PC-9 (cell line): ENCODE measurements around the gene ICAM2. TPM values are rescaled to one million over a fixed set of nuclear protein-coding genes. Genes with fewer than 3 reads are reported as not detected.

ENCODE experiments used
- BruUV-seq: library from RNA; stranded (reverse); fragments of 400-500 nt; replicated peaks from 2 replicates; lab custom pipeline; 2021; lab: Mats Ljungman, UMichigan
- CTCF ChIA-PET: fragments of 300-600 bp; sonication (Branson Sonifier 250); formaldehyde crosslinking; loops from one replicate; lab custom pipeline; 2022; ENCODE audit warnings: antibody characterized with exemption; lab: Charles Lee
- POLR2A ChIA-PET: fragments of 300-600 bp; sonication (Branson Sonifier 250); formaldehyde crosslinking; loops from one replicate; lab custom pipeline; 2022; ENCODE audit warnings: antibody characterized with exemption; ENCODE audit not compliant: unreplicated experiment; lab: Charles Lee
- DNase-seq, 2 experiments: peaks; one replicate each; pipeline versions ENCODE4 v3.0.0 to v3.0.0-alpha.2; 2015 to 2022; ENCODE audit warnings: mixed read lengths in 1 of 2
- H2AFZ ChIP-seq: fragments of 200-600 bp; sonication (generic); 2 replicates; pipeline ENCODE4 v1.8.1; 2017; ENCODE audit warnings: antibody characterized with exemption
- H3F3A ChIP-seq: fragments of 200-600 bp; sonication (generic); 2 replicates; pipeline ENCODE4 v1.8.1; 2017; ENCODE audit warnings: antibody characterized with exemption, mild to moderate bottlenecking, low read depth; ENCODE audit not compliant: insufficient read depth
- H3K27ac ChIP-seq: fragments of 200-600 bp; sonication (generic); 2 replicates; pipeline ENCODE4 v1.6.1; 2016; ENCODE audit warnings: mixed run types
- H3K27me3 ChIP-seq: fragments of 200-600 bp; sonication (generic); 2 replicates; pipeline ENCODE4 v1.6.1; 2016; ENCODE audit warnings: low read depth, mixed run types; ENCODE audit not compliant: insufficient read depth
- H3K36me3 ChIP-seq: fragments of 200-600 bp; sonication (generic); 2 replicates; pipeline ENCODE4 v1.6.1; 2016; ENCODE audit warnings: low read depth, mixed run types
- H3K4me1 ChIP-seq: fragments of 200-600 bp; sonication (generic); replicated peaks from 2 replicates; pipeline ENCODE4 v1.6.1; 2016; ENCODE audit warnings: mixed run types; ENCODE audit not compliant: insufficient read depth
- H3K4me2 ChIP-seq: fragments of 200-600 bp; sonication (generic); 2 replicates; pipeline ENCODE4 v1.6.1; 2017; ENCODE audit warnings: mixed run types
- H3K4me3 ChIP-seq: fragments of 200-600 bp; sonication (generic); 2 replicates; pipeline ENCODE4 v1.6.1; 2016; ENCODE audit warnings: mixed run types
- H3K79me2 ChIP-seq: fragments of 200-600 bp; sonication (generic); 2 replicates; pipeline ENCODE4 v1.6.1; 2017; ENCODE audit warnings: low read depth, mixed run types
- H3K9me2 ChIP-seq: fragments of 200-600 bp; sonication (generic); 2 replicates; pipeline ENCODE4 v1.8.1; 2017; ENCODE audit warnings: mild to moderate bottlenecking; ENCODE audit not compliant: insufficient read depth
- H3K9me3 ChIP-seq: fragments of 200-600 bp; sonication (generic); 2 replicates; pipeline ENCODE4 v1.8.1; 2016; ENCODE audit warnings: low read depth; ENCODE audit not compliant: insufficient read depth
- H4K20me1 ChIP-seq: fragments of 200-600 bp; sonication (generic); 2 replicates; pipeline ENCODE4 v1.8.1; 2017; ENCODE audit not compliant: insufficient read depth
- EZH2 ChIP-seq: fragments of 200-600 bp; sonication (generic); IDR thresholded peaks from 2 replicates; pipeline ENCODE4 v1.8.0; 2017; ENCODE audit warnings: antibody characterized with exemption, low read depth
- intact Hi-C: fragments of 100-400 bp; cut with micrococcal nuclease; formaldehyde crosslinking; loops from one replicate; pipeline ENCODE4 v1.10.0; 2022; ENCODE audit not compliant: unreplicated experiment
- total RNA-seq: library from RNA; stranded (reverse); gene quantifications from 2 replicates; pipeline ENCODE4 v1.2.3, GENCODE V29; 2021
- TF ChIP-seq, protein P1 (sequence below): fragments of 200-600 bp; sonication (generic); conservative IDR thresholded peaks from 2 replicates; pipeline ENCODE4 v1.6.1; 2017; ENCODE audit warnings: mixed run types, antibody characterized with exemption, mild to moderate bottlenecking, moderate library complexity

ICAM2 gene
- total RNA-seq, 1 experiment from 2014 or later: 7.8 TPM

DNA sequence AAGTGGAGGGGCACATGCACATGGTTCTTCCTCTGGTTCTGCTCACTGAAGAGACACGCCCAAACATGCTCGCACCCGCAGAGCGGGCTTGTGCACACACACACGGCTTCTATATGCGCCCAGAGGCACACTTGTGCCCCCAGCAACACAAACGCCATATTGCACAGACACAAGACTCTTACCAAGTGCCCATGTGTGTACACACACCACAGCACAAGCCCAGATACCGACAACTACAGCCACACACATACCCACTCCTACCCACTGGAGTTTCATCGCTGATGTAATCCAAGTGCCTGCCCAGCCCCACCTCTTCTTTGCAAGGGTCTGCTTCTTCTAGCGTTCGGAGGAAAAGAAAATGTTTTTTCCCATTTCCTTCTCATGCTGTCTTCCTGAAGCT, 28.8 kb downstream of the ICAM2 start:
- H4K20me1 ChIP-seq: no peaks in the 10 kb centered on the region
- no peaks in the 10 kb centered on the region for H3K79me2 ChIP-seq
- TF ChIP-seq EZH2: no peak
- TF ChIP-seq, protein P1, sequence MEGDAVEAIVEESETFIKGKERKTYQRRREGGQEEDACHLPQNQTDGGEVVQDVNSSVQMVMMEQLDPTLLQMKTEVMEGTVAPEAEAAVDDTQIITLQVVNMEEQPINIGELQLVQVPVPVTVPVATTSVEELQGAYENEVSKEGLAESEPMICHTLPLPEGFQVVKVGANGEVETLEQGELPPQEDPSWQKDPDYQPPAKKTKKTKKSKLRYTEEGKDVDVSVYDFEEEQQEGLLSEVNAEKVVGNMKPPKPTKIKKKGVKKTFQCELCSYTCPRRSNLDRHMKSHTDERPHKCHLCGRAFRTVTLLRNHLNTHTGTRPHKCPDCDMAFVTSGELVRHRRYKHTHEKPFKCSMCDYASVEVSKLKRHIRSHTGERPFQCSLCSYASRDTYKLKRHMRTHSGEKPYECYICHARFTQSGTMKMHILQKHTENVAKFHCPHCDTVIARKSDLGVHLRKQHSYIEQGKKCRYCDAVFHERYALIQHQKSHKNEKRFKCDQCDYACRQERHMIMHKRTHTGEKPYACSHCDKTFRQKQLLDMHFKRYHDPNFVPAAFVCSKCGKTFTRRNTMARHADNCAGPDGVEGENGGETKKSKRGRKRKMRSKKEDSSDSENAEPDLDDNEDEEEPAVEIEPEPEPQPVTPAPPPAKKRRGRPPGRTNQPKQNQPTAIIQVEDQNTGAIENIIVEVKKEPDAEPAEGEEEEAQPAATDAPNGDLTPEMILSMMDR: no peak
- ChIA-PET POLR2A (no interaction called here), CTCF (no interaction called here)
- H3K36me3 ChIP-seq: no peaks in the 10 kb centered on the region
- no peak overlapping the region for H3K4me2 ChIP-seq
- no peak for DNase-seq
- no peak overlapping the region for H3K4me3 ChIP-seq
- no peak overlapping the region for H2AFZ ChIP-seq
- no peaks in the 10 kb centered on the region for H3K4me1 ChIP-seq
- H3K9me3 ChIP-seq: no peaks in the 10 kb centered on the region
- H3K27ac ChIP-seq: no peak overlapping the region
- no peaks in the 10 kb centered on the region for H3F3A ChIP-seq
- intact Hi-C loops: no loop called here
- H3K9me2 ChIP-seq: no peaks in the 10 kb centered on the region
- peaks cover 33% of the 10 kb centered on the region for H3K27me3 ChIP-seq
- BruUV-seq: no TSS peak

DNA sequence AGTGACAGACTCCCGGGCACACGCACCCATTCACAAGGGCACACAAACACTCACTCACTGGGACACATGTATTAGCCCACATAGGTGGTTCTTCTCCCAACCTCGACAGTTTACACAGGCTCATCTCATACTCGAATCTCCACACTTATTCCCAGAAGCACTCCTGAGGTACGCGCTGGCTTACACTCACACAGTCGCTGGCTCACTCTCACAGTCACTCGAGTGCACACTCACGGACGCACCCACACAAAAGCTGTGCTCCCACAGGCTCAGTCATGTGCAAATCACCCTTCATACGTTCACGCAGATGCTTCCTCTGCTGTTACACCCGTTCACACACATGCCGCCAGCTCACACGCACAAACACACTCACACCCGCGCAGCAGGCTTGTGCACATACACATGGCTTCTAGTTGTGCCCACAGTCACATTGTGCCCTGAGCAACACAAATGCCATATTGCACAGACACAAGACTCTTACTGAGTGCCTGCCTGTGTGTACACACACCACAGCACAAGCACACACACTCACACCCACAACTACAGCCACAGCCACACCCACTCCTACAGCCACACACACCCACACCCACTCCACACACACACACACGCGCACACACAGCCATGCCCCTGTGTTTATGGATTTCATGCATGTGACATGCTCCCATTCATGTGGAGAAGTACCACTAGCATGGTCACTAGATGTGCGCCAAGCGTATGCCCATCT, 30.6 kb downstream of the ICAM2 start:
- Histone ChIP-seq H3K4me3 (no peak overlapping the region), H3F3A (no peaks in the 10 kb centered on the region), H3K9me3 (no peaks in the 10 kb centered on the region), H3K4me1 (peaks cover 4% of the 10 kb centered on the region; the same call in 1 of the 2 replicates), H3K27me3 (peaks cover 33% of the 10 kb centered on the region), H3K36me3 (no peaks in the 10 kb centered on the region), H4K20me1 (no peaks in the 10 kb centered on the region), H3K4me2 (no peak overlapping the region), H3K27ac (no peak overlapping the region), H3K79me2 (no peaks in the 10 kb centered on the region), H3K9me2 (no peaks in the 10 kb centered on the region), H2AFZ (no peak overlapping the region)
- no peak for TF ChIP-seq EZH2
- TF ChIP-seq, protein P1: no peak
- ChIA-PET CTCF (interaction anchor here (1.3 kb wide), 1 partner anchor 70 kb away, joined by 3 read pairs; no protein-coding TSS in a partner anchor), POLR2A (no interaction called here)
- DNase-seq: no peak
- no TSS peak for BruUV-seq
- intact Hi-C loops: loop anchor here (5.0 kb wide), 1 partner anchor 37 kb away; no protein-coding TSS in a partner anchor

DNA sequence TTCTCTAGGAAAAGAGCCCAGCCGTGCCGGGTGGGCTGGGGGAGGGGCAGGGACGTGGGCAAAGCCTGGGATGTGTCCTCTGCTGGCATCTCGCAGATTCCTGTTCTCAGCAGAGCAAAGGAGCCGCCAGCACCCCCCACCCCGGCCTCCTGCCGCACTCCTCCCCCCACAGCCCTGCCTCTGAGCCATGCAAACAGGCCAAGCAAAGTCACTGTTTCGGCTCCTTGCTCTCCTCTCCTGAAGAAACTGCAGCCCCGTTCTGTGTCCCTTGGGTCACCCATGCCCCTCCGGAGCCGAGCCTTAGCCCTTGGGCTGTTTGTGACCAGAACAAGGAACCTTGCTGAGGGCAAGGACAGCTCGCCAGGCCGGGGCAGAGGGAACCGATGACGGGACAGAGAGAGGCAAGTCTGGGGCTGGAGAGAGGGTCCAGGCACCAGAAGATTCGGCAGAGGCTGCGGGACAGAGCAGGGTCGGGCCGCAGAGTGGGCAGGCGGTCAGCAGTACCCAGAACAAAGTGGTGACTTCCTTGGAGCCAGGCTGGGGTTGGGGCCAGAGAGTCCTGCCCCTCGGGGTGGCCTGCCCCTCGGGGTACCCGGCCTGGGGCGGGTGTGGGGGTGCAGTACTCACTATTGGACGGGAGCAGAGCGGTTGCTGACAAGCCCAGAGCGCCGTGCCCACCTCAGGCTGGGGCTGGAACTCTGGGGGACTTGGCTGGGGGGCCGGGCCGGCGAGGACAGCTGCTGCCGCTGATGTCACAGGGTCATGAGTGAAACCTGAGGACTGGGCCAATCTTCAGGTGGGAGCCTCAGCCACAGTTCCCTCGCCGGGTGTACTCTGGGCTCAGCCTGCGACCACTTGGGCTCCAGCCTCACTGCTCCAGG, 31.5 kb downstream of the ICAM2 start:
- POLR2A ChIA-PET: no interaction called here
- Histone ChIP-seq H3K4me3 (no peak overlapping the region), H3K4me2 (no peak overlapping the region), H3K9me2 (no peaks in the 10 kb centered on the region), H3K27ac (no peak overlapping the region), H3K9me3 (no peaks in the 10 kb centered on the region), H3K27me3 (peaks cover 30% of the 10 kb centered on the region), H3K4me1 (peaks cover 4% of the 10 kb centered on the region; the same call in 1 of the 2 replicates), H2AFZ (no peak overlapping the region), H3F3A (no peaks in the 10 kb centered on the region), H3K79me2 (no peaks in the 10 kb centered on the region), H4K20me1 (no peaks in the 10 kb centered on the region), H3K36me3 (no peaks in the 10 kb centered on the region)
- TF ChIP-seq, protein P1: no peak
- TF ChIP-seq EZH2: no peak
- no peak for DNase-seq
- CTCF ChIA-PET: no interaction called here
- no TSS peak for BruUV-seq
- intact Hi-C loops: loop anchor here (5.0 kb wide), 1 partner anchor 37 kb away; no protein-coding TSS in a partner anchor
